ENCODE measurements around the gene FEZF1. TPM values are rescaled to one million over a fixed set of nuclear protein-coding genes. Genes with fewer than 3 reads are reported as not detected.

Gene FEZF1
- total RNA-seq, 4 donors from 2014 or later, result not detected

DNA sequence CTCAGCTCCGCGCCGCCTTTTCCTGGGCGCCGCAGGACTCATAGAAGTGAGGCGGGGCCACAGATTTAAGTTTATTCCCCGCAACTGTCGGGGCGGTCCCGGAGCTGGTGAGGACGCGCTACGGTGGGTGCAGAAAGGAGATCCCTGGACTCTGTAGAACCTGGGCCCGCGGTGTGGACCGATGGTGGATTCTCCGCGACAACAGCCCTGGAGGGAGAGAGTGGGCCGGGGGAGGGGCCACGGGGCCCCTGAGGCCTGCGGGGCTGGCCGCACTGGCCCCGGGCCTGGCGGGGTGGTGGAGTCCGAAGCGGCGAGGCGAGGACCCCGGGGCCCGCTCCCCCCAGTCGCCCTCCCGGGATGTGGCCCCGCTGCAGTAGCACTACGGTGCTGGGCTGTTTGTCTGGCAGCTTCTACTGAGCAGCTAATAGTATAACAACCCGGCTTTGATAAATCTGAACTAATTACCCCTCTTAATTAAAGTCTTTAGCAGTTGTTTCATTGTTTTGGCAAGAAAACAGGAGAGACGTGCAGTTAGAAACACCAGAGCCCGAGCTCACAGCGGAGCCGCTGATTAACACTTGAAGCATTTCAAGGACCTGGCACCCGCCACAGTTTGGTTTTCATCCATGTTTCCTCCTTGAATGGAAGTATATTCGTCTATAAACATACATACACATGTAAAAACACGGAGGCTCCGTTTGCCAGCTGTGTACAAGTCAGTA lies 4.2 kb downstream of the FEZF1 start:
- 10 to 11% methylated on average over 31 of the region's 43 CpGs for WGBS, 2 donors
- Histone ChIP-seq H3K9me3 (no peaks in the 10 kb centered on the region), H3K36me3 (no peaks in the 10 kb centered on the region), H3K4me1 (peaks cover 19 to 26% of the 10 kb centered on the region in 2 donors), H3K27me3 (peaks cover 60% of the 10 kb centered on the region), H3K4me3 (replicated peaks in 1 of 3) (no peak overlapping the region), H3K27ac (no peak overlapping the region)
- intact Hi-C loops (cut with DNase I), result no loop called here
- TF ChIP-seq POLR2A (IDR thresholded peaks at IDR 0.05), result no peak
- TF ChIP-seq CTCF (IDR thresholded peaks at IDR 0.05), result no peak
- peak; percentile 42 to 58 for DNase-seq

GRCh38 chr7:122299624-122300210 lies 4.8 kb downstream of the FEZF1 start:
- intact Hi-C loops (cut with DNase I), result no loop called here
- Histone ChIP-seq H3K27me3 (peaks cover 54% of the 10 kb centered on the region), H3K27ac (no peak overlapping the region), H3K4me3 (replicated peaks in 1 of 3) (no peak overlapping the region), H3K36me3 (no peaks in the 10 kb centered on the region), H3K9me3 (no peaks in the 10 kb centered on the region), H3K4me1 (peaks cover 13 to 19% of the 10 kb centered on the region in 2 donors)
- no peak for DNase-seq
- 10 to 19% methylated on average over 16 to 29 of the region's 32 CpGs for WGBS, 2 donors
- TF ChIP-seq POLR2A (IDR thresholded peaks at IDR 0.05) (no peak), CTCF (IDR thresholded peaks at IDR 0.05) (no peak)

- H3K27me3 ChIP-seq, result peaks cover 43% of the 10 kb centered on the region
- peaks cover 9 to 11% of the 10 kb centered on the region in 2 donors for H3K4me1 ChIP-seq
- no peaks in the 10 kb centered on the region for H3K36me3 ChIP-seq
- H3K27ac ChIP-seq, result no peak overlapping the region
- no peak for DNase-seq
- intact Hi-C loops (cut with DNase I), result no loop called here
- H3K9me3 ChIP-seq, result no peaks in the 10 kb centered on the region
- TF ChIP-seq POLR2A (IDR thresholded peaks at IDR 0.05), result no peak
- TF ChIP-seq CTCF (IDR thresholded peaks at IDR 0.05), result no peak
- H3K4me3 ChIP-seq (replicated peaks in 1 of 3), result no peak overlapping the region
- whole genome bisulfite sequencing, 2 donors, result 83 to 85% methylated on average over 2 of the region's 2 CpGs
These were observed 5.9 kb downstream of the FEZF1 start for GRCh38 chr7:122298618-122299017.

DNA sequence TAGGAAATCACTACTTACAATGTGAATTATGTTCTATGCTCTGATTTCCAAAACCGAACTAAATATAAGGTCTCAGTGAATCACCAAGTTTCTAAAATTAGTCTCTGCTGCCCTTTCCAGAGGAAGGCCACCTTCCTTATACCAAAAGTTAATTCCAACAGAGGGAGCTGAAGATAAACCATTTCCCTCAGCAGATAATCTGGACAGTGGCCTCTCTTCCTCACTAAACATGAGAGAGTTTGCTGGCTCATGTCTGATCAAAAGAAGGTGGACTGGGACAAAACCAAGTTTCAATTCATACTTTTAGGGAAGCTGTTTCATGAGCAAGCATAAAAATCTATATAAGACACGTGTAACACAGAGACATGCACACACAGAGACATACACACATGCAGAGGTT lies 6.4 kb downstream of the FEZF1 start:
- Histone ChIP-seq H3K27ac (no peak overlapping the region), H3K4me1 (peaks cover 9 to 10% of the 10 kb centered on the region in 2 donors), H3K4me3 (replicated peaks in 1 of 3) (no peak overlapping the region), H3K27me3 (peaks cover 40% of the 10 kb centered on the region), H3K9me3 (no peaks in the 10 kb centered on the region), H3K36me3 (no peaks in the 10 kb centered on the region)
- 68 to 72% methylated on average over 2 of the region's 2 CpGs for WGBS, 2 donors
- intact Hi-C loops (cut with DNase I), result no loop called here
- no peak for TF ChIP-seq CTCF (IDR thresholded peaks at IDR 0.05)
- no peak for TF ChIP-seq POLR2A (IDR thresholded peaks at IDR 0.05)
- DNase-seq, result no peak

DNA sequence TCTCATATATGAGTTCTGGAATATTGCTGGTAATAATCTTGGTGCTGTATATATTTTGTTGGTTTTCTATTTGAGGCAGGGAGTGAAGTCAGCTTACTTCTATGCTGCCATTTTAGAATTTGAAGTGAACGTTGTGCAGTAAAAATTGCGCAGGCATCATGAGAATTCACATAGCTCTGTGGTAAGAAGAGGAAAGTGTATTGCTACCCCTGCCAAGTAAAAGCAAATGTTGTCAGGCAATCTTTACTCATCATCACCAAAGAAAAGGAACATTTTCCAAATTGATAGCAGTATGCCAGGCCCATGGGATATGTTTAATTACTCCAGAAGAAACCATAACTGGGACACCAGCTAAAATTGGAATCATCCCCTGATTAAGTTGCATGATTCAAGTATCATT lies 13.4 kb downstream of the FEZF1 start:
- DNase-seq, result no peak
- intact Hi-C loops (cut with DNase I), result no loop called here
- no peak for TF ChIP-seq POLR2A (IDR thresholded peaks at IDR 0.05)
- TF ChIP-seq CTCF (IDR thresholded peaks at IDR 0.05), result no peak
- Histone ChIP-seq H3K36me3 (no peaks in the 10 kb centered on the region), H3K9me3 (no peaks in the 10 kb centered on the region), H3K27ac (no peak overlapping the region), H3K4me1 (no peaks in the 10 kb centered on the region), H3K4me3 (replicated peaks in 1 of 3) (no peak overlapping the region), H3K27me3 (no peaks in the 10 kb centered on the region)
- 92 to 98% methylated on average over 2 of the region's 2 CpGs for WGBS, 2 donors
